ENCODE measurements around the gene RADX. TPM values are rescaled to one million over a fixed set of nuclear protein-coding genes. Genes with fewer than 3 reads are reported as not detected.
"Not testable (repeated sequence)": the region's sequence is repeated elsewhere in the genome, so short reads cannot be mapped to it uniquely, and the experiment has no call there.

Gene RADX
- total and polyA plus RNA-seq, 9 donors, result 4.2 to 20.9 (median 7.4) TPM

- H3K27ac ChIP-seq, result no peak overlapping the region
- intact Hi-C loops (cut with DNase I), result no loop called here
- H3K4me3 ChIP-seq, result no peak overlapping the region
- no peaks in the 10 kb centered on the region for H3K4me1 ChIP-seq (ENCODE audit: insufficient read depth)
- TF ChIP-seq EP300 (IDR thresholded peaks at IDR 0.05), result no peak
- no peaks in the 10 kb centered on the region for H3K27me3 ChIP-seq
- no peak for DNase-seq
- H3K36me3 ChIP-seq, result no peaks in the 10 kb centered on the region
- WGBS, 3 donors, result 76 to 81% (median 78%) methylated on average over 2 of the region's 2 CpGs
- no peaks in the 10 kb centered on the region for H3K9me3 ChIP-seq
Measured at GRCh38 chrX:106621836-106622235, 10.1 kb downstream of the RADX start.

- H3K27me3 ChIP-seq, result no peaks in the 10 kb centered on the region
- intact Hi-C loops (cut with DNase I), result no loop called here
- H3K4me3 ChIP-seq, result no peak overlapping the region
- TF ChIP-seq POLR2A (IDR thresholded peaks at IDR 0.05), result no peak
- no peak for TF ChIP-seq CTCF (IDR thresholded peaks at IDR 0.05)
- TF ChIP-seq EP300 (IDR thresholded peaks at IDR 0.05), result no peak
- no peaks in the 10 kb centered on the region for H3K4me1 ChIP-seq (ENCODE audit: insufficient read depth)
- H3K27ac ChIP-seq, result no peak overlapping the region
- H3K36me3 ChIP-seq, result no peaks in the 10 kb centered on the region
- no peak for DNase-seq
- no peaks in the 10 kb centered on the region for H3K9me3 ChIP-seq
Measured at GRCh38 chrX:106626789-106627188, 15.0 kb downstream of the RADX start.

DNA sequence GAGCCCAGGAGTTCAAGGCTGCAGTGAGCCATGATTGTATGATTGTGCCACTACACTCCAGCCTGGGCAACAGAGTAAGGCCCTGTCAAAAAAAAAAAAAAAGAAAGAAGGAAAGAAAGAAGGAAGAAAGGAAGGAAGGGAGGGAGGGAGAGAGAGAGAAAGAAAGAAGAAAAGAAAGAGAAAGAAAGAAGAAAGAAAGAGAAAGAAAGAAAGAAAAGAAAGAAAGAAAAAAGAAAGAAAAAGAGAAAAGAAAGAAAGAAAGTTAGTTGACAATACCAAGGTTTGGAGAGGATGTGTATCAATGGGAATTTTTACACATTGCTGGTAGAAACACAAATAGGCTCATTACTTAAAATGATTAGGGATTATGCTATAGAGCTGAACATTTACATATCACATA lies 19.8 kb downstream of the RADX start:
- intact Hi-C loops (cut with DNase I), result no loop called here
- no peak for DNase-seq
- Histone ChIP-seq H3K4me1 (ENCODE audit: insufficient read depth) (no peaks in the 10 kb centered on the region), H3K27me3 (no peaks in the 10 kb centered on the region), H3K4me3 (no peak overlapping the region), H3K9me3 (no peaks in the 10 kb centered on the region), H3K36me3 (no peaks in the 10 kb centered on the region), H3K27ac (no peak overlapping the region)
- TF ChIP-seq EP300 (IDR thresholded peaks at IDR 0.05) (no peak), POLR2A (IDR thresholded peaks at IDR 0.05) (no peak), CTCF (IDR thresholded peaks at IDR 0.05) (no peak)

DNA sequence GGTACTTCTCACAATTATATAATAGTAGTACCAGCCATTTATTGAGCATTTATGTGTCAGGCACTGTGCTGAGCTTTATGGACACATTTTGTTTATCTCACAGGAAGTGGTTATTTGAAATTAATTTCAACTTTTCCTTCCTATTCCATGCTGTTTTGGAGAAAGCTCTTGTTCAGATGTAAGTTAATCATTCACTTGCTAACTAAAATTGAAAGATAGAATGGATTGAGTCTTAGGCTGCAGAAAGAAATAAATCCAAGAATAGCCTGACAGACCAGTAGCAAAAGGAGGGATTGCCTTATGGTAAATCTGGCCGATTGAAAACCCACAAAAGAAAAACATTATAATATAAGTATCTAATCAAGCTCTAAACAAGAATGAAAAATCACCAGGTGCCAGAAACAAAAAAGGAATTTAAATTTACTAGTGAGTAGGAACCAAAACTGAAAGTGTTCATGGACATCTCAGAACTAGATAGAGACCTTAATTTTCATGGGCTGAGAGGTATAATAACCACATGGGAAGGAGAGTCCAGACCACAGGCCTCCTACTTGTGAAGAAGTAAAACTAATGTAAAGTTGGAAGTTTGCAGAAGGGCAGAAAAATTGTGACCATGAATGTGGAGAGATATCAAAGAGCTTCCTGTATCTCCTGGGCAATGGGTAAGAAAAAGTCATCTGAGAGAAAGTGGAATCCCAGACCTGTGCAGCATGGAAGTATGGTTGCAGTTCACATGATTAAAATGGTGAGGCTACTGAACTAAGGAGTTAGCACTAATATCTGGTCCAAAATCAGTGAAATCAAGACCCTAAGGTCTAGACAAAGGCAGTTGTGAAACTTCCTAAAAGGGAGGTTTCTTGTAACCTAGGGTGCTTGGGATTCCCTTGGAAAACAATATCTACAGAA lies 38.0 kb downstream of the RADX start:
- 42 to 48% (median 46%) methylated on average over 1 of the region's 1 CpG for WGBS, 3 donors
- Histone ChIP-seq H3K27me3 (no peaks in the 10 kb centered on the region), H3K36me3 (no peaks in the 10 kb centered on the region), H3K4me1 (ENCODE audit: insufficient read depth) (no peaks in the 10 kb centered on the region), H3K4me3 (no peak overlapping the region), H3K9me3 (no peaks in the 10 kb centered on the region), H3K27ac (no peak overlapping the region)
- no peak for TF ChIP-seq EP300 (IDR thresholded peaks at IDR 0.05)
- no peak for TF ChIP-seq CTCF (IDR thresholded peaks at IDR 0.05)
- no peak for TF ChIP-seq POLR2A (IDR thresholded peaks at IDR 0.05)
- DNase-seq, result no peak
- intact Hi-C loops (cut with DNase I), result no loop called here

DNA sequence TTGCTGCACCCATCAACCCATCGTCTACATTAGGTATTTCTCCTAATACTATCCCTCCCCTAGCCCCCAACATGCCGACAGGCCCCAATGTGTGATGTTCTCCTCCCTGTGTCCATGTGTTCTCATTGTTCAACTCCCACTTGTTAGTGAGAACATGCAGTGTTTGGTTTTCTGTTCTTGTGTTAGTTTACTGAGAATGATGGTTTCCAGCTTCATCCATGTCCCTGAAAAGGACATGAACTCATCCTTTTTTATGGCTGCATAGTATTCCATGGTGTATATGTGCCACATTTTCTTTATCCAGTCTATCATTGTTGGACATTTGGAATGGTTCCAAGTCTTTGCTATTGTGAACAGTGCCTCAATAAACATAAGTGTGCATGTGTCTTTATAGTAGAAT lies 41.8 kb downstream of the RADX start:
- H3K27ac ChIP-seq; H3K27me3 ChIP-seq; intact Hi-C loops (cut with DNase I); DNase-seq; H3K4me1 ChIP-seq (ENCODE audit: insufficient read depth); H3K4me3 ChIP-seq; H3K9me3 ChIP-seq; H3K36me3 ChIP-seq: not testable (repeated sequence)
- 74 to 85% (median 75%) methylated on average over 2 of the region's 2 CpGs for WGBS, 3 donors
